GM10847 (cell line): ENCODE measurements around the gene UNC79.

Experiments used
- POLR2A ChIP-seq: IDR thresholded peaks from 2 replicates; pipeline ENCODE4 v1.6.1; 2011; ENCODE audit not compliant: insufficient read length; ENCODE audit errors: extremely low read depth

Gene UNC79

DNA sequence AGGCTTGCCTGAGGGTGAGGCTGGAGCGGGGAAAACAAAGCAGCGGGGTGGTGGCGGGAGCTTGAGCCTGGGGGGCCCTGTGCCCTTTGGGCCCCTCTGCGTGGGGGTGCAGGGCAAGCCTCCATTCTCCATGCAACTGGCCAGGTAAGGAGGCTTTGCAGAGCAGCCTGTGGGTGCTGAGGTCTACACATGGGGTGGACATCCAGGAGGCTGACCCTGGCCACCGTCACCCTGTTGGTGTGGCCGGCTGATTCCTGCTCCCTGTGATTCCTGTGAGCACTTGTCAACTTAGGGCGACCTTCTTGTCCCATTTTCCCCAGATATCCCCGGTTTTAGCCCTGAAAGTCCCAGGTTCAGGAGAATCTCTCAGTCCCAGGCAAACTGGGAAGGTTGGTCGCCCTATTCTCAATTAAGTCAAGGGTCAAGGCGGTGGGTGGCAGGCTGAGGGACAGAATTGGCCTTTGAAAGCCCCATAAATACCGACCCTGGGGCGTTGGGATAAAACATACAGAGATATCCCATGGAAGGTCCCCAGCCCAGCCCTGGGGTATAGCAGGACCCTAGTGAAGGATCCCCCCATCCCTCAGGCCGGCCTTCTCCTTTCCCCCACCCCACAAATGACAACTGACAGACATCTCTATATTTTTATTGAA is 287.1 kb downstream of the UNC79 start:
- TF ChIP-seq POLR2A: no peak

DNA sequence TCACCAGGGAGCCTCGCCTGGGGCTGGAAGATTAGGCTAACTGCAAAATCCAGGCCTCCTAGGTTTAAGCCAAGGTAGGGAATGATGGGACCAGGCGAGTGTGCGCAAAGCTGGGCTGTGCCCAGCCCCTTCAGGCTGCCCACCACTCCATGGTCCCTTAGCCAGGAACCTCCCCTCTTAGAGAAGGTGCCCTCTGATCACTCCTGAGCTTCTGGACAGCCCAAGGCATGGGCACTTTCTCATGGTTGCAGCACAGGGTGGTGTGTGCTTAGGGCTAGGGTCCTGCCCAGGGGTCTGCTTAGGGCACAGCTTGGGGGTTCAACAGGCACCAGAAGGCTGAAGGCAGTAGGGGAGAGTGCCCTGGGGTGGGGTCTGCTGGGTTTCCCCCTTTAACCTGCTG is 288.5 kb downstream of the UNC79 start:
- no peak for TF ChIP-seq POLR2A

DNA sequence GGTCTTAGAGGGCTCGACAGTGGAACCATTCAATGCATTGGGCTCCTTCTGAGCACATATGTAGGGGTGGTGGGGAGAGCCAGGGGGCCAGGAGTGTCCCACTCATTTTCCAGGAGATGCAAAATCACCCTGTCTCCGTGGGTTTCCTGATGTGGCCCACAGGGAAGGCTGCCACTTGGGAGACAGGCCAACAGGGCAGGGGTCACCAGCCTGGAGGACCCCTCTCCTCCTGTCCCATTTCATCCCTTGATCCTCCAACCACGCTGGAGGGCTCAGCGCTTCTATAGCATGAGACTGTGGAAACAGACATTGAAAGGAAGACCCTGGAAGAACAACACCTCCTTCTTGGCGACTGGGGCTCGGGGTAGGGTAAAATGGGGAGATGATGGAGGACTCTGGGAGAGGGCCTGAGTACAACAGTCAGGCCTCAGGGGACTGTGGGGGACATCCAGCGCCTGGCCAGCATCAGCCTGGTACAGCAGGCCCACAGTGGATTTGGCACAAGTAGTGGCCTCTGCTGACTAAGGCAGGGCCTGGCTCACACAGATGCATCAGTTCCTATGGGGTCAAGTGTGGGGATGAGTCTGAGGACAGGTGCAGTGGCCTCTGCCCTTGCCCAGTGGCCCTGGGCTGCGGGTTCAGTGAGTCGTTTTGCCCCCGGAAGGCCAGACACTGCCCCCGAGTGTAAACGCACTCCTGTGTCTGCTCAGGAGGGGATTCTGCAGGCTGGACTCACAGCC is 289.5 kb downstream of the UNC79 start:
- TF ChIP-seq POLR2A: no peak

DNA sequence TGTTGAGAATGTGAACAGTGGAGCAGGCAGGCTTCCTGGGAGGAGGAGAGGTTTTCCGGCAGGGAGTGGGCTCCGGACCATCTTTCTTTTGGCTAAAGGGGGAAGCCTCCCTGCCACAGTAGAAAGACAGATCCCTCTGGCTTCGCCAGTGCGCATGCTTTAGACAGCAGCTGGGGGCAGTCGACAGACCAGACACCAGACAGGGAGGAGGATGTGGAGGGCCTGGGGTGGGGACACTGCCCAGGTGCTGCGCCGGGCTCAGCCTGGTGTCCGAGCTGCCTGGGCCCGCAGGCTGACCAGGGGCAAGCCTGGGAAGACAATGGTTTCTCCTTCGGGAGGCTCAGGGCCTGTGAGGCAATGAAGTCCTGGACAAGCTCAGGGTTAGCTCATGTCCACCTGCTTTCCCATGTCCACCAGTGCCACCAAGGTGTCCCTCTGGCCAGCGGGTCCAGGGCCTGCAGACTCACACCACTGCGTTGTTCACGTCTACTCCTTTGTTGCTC is 290.3 kb downstream of the UNC79 start:
- no peak for TF ChIP-seq POLR2A

DNA sequence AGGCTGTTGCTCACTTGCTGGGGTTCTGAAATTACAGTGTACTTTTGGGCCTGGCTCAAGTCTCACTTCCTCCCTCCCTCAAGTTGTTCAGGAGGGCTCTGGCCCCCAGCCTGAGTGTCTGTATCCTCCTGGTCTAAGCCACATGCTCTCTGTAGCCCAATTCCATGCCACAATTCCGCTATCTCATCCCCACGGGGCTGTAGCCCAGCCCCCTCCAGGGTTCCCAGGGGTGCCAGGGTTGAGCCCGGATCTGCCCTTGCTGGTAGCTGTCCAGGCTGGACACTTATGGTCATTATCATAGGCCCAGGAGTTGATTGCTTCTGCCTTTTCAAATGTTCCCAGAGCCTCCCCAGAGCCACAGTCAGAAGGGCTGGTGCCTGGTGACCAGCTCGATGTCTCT is 292.3 kb downstream of the UNC79 start:
- no peak for TF ChIP-seq POLR2A

DNA sequence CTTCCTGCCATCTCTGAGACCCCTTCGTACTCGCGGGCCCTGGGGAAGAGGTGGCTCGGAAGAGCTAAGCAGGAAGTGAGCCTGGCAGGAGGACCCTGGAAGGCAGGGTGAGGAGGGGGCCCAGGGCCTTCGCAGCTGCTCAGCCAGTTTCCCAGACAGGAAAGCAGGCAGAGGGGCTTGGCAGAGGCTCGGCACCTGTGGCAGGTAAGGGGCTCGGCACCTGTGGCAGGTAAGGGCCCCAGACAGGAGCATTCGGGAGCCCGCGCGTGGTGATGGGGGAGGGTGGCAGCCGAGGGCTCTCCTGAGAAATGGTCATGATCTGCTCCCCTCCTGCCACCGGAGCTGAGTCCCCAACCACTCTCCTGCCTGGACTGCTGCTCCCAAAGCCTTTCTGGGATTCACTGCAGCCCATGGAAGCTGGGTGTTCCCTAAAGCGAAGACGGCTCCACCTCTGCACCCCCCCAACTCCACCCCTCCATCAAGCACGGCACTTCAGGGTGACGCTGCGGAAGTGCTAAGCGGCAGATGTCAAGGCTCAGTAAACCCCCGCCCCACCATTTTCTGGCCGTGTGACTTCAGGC is 294.4 kb downstream of the UNC79 start:
- no peak for TF ChIP-seq POLR2A

DNA sequence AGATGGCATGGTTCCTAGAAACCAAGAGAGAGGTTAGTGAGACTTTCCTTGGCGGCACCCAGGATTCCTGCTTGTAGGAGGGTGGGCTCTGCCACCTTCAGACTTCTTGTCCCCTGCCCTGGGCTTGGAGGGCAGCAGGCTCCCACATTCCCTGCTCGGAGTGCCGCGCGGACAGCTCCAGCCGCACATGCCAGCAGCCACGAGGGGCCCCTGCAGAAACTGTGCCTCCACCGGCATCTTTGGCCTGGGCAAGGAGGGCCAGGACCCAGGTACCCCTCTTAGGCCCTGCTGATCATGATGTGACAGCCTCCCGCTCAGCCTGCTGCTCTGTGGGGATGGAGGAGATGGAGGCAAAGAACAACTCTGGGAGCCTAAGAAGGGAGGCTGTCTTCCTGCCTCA is 295.3 kb downstream of the UNC79 start:
- no peak for TF ChIP-seq POLR2A

DNA sequence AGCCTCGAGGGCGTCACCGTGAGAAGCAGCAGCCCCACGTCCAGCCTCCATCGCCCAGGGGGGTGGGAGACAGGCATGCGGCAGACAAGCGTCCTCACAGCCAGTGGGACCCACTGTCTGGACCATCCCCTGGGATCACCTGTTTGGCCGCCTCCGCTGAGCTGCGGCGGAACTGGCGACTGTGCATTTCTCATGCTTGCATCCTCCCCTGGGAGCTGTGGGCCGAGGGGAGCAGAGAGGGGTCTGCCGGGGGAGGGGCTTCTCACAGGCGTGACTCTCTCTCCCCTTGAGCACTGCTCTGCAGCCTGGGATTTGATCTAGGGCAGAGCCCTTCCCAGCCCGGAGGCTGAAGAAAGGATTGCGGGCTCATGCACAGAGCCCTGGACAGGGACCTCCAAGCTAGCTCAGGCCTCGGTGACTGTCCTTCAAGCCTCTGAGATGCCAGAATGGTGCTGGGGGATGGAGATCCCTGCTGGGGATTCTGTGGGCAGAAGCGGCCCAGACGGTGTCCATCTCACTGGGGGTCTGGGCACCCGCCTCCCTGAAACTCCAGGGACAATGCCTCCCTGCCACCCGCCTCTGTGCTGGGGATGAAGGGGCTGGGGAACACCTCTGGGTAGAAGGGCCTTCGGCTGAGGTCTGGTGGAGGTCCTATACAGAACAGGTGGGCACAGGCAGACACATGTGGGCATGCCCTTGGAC is 296.5 kb downstream of the UNC79 start:
- TF ChIP-seq POLR2A: no peak

DNA sequence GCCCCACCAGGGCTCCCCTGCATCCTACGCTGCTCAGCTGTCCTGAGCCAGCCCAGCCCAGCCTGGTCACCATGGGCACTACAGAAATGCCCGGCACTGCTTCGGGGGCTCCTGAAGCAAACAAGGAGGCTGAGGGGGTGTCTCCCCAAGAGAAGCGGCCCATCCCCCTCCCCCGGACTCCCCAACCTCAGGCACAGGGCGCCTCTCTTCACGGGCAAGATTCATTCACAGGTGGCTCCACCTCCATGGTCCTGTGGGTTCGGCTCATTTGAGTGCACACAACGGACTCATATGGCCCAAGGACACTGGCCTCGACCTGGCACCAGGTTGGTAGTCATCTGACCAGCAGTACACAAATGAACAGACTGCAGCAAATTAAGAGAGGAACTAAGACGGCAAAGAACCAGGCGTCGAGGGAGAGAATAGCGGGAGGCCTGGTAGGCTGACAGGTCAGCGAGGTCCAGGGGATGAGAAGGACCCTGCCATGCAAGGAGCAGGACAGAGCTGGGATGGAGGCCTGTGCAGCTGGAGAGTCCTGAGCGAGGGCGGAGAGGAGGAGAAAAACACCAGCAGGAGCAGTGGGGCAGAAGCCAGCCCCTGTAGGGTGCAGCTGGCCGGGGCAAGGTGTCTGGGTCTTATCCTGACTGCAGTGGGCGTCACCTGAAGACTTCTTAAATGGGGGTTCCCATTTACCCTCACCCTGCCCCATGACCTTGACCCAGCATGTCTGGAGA is 297.3 kb downstream of the UNC79 start:
- TF ChIP-seq POLR2A: no peak

DNA sequence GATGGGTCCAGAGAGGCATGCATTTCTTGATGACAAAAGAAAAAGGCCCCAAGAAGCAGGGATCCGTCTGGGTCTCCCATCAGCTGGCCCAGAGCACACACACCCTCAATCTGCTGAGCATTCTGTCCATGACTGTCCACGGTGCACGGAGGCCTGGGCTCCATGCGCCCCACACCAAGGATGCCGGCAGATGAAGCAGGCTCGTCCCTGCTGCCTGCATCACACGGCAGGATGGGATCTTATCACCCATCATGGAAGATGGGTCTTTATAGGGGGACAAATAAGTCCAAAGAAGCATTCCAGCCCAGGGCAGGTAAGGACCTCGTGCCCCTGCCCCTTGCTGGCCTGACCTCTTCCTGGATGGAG is 297.9 kb downstream of the UNC79 start:
- no peak for TF ChIP-seq POLR2A

DNA sequence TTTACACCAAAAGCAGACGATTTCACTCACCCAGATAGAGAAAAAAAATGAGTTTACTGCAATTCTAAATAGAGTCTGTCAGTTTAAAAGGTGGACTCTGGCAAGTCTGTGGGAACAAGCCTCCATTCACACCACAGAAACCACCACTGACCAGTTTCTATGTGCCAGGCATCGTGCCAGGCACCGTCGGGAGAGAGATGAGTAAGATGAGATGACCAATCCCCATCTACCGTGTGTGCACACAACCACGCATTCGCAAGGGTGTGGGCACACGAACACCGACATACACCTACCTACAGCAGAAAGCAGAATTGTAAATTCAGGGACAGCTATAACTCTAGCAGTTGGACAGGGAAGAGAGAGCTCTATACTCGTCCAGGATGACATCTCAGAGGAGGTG is 299.3 kb downstream of the UNC79 start:
- TF ChIP-seq POLR2A: no peak

DNA sequence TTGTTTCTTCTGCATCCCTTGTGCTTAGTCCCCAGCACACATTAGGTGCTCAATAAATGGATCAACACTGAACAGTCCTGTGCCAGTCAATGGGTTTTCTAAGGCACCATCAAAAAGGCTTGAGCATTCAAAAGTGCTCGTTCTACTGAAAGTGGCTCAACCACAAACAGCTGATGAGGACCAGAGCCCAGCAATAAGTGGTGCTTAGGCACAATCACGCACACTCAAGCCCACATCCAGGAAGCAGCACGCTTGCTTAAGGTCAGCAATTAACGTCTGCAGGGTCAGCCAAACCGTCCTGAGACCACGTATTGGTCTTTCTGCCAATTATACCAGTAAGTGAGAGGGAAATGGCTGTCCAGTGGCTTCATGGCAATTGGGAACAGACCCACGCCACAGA is 301.0 kb downstream of the UNC79 start:
- no peak for TF ChIP-seq POLR2A

DNA sequence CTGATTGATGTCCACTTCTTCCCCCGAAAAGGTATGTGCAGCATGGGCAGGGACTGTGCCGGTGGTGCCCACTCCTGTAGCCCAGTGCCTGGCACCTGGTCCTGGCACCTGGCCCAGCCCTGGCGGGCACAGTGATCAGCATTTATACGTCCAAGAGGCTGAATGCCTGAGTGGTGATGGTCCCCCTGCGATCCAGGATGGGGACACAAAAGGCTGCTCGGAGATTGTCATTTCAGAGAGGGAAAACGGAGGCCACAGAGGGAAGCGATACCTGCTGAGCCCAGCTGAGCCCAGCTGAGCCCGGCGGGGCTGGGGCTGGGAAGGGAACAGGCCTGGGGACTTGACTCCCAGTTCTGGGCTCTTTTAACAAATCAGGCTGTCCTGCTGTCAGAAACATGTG is 301.8 kb downstream of the UNC79 start:
- no peak for TF ChIP-seq POLR2A

DNA sequence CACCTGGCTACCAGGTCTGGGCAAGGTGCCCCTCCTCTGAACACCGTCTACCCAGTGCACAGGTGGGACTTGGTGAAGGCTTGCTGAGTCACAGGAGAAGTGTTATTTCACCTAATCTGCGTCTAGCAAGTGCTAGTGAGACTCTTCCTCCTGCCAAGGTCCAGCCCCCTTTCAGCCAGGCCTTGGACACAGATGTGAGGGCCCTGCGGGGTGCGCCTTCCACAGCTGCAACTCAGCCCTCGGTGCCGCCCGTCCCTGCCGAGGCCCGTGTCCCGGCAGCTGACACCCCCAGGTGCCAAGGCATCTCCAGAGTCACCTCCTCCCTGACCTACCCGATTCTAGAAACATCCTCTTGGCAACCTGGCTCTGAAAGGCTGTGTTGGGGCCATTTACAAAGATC is 302.5 kb downstream of the UNC79 start:
- TF ChIP-seq POLR2A: no peak

DNA sequence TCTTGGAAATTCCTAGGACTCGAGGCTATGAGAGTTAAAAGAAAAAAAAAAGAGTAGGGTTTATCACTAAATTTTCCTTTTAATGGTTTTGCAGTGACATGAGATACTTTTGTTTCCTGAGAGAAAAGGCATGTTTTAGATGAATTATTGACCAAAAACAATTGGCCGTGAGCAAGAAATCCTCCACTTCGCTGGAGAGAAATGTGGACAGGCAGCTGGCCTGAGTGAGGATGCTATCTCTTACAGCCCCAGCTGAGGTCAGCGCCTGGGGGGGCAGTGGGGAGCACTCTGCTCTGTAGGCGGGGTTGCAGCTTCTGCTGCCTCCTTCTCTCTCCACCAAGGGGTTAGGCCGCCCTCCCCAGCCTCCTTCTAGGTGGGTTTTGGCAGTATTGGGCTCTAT is 302.9 kb downstream of the UNC79 start:
- no peak for TF ChIP-seq POLR2A

DNA sequence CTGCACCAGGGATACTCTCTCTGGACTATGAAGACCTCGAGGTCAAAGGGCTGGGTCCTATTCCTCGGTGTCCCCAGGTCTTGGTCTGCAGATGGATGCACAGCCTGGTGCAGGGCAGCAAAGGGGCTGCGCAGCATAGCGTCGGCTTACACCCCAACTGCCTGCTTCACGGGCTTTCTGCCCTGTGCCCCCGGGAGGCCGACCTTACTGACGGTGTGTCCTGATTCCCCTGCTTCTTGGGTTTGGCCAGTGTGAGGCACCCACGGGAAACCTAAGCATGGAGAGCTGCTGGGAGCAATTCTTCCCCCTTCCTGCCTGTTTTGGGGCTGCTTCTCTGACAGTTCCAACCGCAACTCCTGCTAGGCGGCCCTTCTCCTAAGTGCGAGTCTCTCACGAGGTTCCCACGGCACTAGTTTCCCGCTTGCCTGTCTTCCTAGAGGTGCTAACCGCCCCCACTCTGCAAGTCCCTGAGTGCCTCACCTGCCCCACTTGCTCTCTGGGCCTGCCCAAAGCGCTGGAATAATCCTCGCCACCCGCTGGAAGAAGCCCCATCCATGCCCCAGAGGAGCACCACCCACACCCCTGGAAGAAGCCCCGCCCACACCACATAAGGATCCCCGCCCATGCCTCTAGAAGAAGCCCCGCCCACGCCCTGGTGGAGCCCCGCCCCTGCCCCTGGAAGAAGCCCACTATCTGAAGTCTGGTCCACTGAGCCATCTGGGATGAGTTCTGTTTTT is 303.5 kb downstream of the UNC79 start:
- no peak for TF ChIP-seq POLR2A
